Left renal pelvis (tissue), 4 donors: ENCODE measurements around the gene PLA2G15. TPM values are rescaled to one million over a fixed set of nuclear protein-coding genes. Genes with fewer than 3 reads are reported as not detected.
"Not testable (repeated sequence)": the region's sequence is repeated elsewhere in the genome, so short reads cannot be mapped to it uniquely, and the experiment has no call there.

Experiments used
- DNase-seq, 4 donors: peaks; one replicate each; pipeline ENCODE4 v3.0.0-alpha.2; 2013; ENCODE audit warnings: low read depth in 4 of 4, low spot score in 3 of 4
- polyA plus RNA-seq, 4 donors: library from polyadenylated mRNA; unstranded; fragments of 120-200 nt; gene quantifications; one replicate each; pipeline ENCODE4 v1.2.1, GENCODE V29; 2013; ENCODE audit not compliant: insufficient read length in 4 of 4

PLA2G15 gene
- polyA plus RNA-seq, 4 donors, result 19.0 to 27.4 (median 22.2) TPM

DNA sequence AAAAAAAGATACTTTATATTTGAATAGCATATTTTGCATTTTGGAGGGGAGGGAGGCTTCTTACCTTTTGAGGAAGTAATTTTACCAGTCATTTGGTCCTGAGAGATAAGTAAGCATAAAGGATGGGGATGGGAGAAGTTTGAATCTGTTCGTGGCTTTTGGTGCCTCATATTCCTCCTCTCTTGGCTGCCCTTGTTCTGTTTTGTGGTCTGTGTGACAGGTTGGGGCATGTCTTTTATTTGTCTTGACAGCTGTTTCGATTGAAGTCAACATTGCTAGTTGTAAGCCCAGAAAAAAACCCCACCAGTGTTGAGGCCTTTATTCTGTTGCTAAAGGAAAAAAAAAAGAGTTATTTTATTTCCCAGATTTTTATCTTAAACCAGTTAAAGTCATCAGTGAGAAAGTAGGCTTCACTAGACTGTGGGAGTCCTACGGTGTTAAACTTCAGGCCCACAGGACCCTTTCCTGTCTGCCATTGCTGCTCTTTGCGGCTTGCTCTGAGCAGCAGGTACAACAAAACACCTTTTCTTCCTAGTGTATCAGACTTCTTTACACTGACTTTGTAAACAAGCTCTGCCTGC, 30.5 kb downstream of the PLA2G15 start:
- no peak for DNase-seq

DNA sequence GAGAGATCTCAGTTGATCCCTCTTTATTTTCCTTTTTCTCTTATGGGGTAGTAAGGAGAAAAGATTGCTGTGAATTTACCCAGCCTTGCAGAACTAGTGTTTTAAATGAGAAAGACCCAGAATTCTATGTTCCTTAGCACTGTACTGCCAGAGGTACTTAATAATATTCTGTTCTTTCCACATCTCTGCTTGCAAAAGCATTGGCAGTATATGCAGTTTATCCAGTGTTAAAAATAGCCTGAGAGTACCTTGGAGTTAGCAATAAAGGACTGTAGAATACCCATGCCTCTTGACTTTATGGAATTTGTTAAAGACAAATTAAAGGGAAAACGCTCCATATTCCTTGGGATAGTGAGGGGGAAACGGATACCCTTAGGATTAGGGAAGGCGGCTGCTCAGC, 31.1 kb downstream of the PLA2G15 start:
- DNase-seq, result no peak

- no peak for DNase-seq
These were observed 34.8 kb downstream of the PLA2G15 start for GRCh38 chr16:68279726-68280558.

DNA sequence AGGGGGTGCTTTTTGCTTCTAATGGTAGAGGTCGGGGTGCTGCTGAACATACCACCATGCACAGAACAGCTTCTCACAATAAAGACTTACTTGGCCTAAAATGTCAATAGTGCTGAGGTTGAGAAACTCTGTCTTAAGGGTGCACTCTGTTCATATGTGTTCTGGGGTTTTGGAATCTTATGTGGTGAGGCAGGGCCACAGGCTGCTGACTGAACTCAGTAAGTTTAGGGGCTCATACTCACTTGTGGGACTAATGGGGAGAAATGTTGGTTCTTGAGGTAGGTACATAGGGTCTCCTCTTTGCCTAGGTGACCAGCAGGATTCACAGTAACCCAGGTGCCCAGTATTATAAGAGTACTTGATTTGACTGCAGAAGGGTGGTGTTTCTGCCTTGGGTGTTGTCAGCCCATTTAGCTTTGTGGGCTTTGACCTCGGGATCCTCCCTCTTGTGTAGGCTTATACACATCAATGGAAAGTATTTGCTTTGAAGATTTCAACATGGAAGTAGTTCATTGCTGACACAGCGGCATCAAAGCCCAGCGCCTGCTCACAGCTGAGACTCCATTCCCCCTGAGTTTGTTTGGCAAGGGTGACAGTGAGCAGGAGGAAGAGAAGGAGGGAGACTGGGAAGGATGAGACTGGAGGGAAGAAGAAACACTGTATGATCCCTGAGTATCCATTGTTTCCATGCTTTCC, 36.3 kb downstream of the PLA2G15 start:
- DNase-seq, result no peak

DNA sequence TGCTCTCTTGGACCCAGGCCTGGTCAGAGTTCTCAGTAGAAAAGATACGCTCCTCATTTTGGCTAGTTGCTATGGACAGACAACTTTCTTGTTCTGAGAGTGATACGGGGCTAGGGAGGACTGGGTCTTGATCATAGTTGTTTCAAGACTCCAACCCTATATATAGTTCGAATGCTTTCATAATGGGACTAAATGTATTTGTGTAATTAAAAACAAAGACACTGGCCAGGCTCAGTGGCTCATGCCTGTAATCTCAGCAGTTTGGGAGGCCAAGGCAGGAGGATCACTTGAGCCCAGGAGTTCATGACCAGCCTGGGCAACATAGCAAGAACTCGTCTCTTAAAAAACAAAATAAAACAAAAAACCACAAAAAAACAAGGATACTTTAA, 36.9 kb downstream of the PLA2G15 start:
- no peak for DNase-seq

DNA sequence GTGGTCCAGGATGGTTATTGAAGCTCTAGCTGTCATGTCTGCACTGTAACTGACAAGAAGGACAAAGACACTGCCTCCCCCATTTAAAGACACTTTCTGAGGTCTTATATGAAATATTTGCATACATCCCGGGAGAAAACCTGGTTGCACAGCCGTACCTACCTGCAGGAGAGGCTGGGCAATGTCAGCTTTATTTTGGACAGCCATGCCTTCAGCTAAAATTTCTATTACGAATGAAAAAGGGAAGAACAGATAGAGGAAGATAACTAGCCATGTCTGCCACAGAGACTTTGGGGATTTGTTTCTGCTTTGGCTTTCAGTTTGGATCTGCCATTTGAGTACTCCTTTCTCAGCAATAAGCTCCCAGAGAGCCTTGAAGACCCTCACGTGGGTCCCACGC, 38.2 kb downstream of the PLA2G15 start:
- no peak for DNase-seq

DNA sequence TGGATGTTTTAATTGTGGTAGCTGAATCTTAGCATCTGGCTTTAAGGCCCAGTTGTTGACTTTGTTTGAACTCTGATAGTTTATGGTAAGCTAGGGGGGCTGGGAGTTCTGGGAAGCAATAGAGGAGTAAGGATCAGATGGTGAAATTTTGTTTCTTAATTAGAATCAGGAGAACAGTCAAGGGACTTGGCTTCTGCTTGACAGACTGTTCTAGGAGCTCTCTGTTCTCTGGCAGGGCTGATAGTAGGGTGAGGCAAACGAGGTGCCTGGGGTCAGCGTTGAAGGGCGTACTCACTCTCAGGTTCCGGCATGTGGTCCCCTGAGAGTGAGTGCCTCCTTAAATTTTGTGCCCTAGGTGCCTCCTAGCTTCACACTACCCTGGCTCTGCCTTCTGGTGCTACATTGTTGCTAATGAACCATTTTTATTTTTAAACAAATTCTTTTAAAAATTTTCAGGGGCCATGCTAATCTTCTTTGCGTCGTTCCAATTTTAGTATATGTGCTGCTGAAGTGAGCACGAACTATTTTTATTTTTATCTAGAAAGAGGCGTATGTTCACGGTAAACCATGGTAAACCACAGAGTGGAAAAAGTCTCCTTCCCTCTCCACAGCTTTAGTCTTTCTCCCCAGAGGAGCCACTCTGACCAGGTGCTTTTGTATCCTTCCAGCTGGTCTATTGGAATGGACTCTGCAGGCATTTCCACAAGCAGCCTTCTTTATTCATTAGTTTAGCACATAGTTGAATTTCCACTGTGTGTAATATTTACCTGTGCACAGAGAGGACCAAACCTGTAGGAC, 38.8 kb downstream of the PLA2G15 start:
- no peak for DNase-seq

DNA sequence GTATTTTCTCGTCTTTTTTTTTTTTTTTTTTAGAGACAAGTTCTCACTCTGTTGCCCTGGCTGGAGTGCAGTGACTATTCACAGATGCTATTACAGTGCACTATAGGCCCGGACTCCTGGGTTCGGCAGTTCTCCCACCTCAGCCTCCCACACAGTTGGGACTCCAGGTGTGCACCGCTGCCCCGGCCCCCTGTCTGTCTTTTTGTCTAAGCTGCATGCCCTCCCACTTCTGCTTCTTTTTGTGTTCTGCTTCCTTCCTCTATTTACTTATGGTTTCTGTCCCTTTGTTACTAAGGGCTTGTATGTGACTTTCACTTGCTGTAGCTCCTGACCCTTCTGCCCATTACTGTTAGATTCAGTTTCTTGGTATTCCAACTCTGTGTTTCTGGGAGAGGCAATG, 39.7 kb downstream of the PLA2G15 start:
- DNase-seq, result no peak

DNA sequence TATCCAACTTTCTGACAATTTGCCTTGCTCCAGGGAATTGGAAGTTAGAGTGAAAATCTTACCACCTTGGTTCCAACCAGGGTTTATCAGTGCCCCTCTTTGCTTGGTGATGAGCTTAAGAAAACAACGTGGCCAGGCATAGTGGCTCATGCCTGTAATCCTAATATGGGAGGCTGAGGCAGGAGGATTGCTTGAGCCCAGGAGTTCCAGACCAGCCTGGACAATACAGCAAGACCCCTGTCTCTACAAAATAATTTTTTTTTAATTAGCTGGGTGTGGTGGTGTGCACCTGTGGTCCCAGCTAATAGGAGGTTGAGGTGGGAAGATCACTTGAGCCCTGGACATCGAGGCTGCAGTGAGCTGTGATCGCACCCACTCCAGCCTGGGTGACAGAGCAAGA, 40.5 kb downstream of the PLA2G15 start:
- no peak for DNase-seq

DNA sequence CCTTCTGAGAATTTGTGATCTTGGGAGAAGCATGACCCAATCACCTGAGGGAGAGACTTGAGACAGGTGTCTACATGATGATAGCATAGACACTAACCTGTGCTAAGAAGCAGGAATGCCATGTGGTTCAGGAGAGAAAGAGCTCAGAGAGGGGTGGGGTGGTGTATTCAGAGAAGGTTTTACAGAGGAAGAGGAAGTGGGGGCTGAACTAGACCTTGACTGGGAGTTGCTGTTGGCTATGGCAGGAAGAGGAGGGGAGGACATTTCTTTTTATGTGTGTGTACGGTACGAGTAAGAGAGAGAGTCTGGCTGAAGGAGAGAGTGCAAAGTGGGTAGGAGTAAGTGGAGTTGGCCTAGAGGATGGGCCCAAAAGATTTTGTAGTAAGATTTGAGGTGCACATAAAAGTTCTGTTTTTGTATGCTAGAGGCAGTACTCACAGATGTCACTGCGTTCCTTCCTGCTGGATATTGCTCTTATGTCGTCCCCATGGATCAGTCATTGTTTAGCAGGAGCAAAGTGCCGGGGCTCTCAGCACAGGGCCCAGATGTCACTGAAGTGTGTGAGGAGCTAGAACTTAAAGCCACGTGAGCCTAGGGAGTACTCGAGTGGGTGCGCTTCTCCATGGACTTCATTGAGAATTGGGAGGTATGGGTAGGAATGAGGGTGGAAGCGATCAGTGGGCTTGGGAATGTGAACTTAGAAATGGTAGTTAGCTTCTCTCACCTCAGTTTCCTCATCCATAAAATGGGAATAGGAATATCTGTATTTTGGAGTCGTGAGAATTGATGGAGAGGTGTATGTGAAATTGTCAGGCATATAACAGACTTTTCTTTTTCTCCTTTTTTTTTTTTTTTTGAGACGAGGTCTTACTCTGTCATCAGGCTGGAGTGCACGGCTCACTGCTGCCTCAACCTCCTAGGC, 41.2 kb downstream of the PLA2G15 start:
- DNase-seq, result no peak

DNA sequence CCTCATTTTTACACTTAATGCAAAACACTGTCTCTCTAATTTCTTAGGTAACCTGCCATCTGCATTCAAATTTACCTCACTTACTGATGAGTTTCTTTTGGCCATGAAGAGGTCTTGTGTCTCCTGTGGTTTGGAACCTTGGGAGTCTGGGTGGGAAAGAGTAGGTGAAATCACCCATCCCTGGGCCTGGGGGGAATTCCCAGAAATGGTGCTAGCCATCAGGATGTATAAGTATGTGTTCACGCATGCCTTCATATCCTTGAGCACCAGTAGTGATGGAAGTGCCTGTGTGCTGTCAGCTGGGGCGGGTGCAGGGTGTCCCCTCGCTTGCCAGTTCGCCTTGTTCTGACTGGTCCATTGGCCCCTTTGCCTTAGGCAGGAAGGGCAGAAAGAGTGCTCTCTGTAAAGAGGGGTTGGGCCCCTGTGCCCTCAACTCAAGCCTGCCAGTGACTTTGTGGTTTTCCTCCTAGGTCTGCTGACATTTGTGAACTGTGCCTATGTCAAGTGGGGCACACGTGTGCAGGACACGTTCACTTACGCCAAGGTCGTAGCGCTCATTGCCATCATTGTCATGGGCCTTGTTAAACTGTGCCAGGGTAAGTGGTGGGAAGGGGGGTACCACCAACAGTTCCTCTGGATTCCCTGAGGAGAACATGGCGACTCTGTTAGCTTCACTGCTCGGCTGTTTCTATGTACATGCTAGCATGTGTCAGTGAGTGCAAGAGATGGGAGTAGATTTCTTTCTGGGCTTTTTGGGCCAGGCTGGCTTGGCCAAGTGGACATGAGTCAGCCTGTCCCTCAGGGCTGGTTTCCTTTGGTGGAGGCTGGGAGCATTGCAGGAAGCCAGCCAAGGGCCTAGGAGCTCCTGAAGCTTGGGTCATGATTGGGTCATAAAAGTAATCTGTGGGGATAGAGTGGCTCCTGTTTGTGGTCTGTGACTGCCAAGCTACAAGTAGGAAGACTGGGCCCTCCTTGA, 42.4 kb downstream of the PLA2G15 start:
- no peak for DNase-seq

GRCh38 chr16:68288252-68288650, 43.1 kb downstream of the PLA2G15 start:
- no peak for DNase-seq

GRCh38 chr16:68288796-68289195, 43.6 kb downstream of the PLA2G15 start:
- DNase-seq, result not testable (repeated sequence)

GRCh38 chr16:68289202-68289601, 44.0 kb downstream of the PLA2G15 start:
- no peak for DNase-seq

GRCh38 chr16:68289621-68290329, 44.6 kb downstream of the PLA2G15 start:
- DNase-seq, result no peak

- DNase-seq, result no peak
These were observed 45.3 kb downstream of the PLA2G15 start for GRCh38 chr16:68290450-68290849.

DNA sequence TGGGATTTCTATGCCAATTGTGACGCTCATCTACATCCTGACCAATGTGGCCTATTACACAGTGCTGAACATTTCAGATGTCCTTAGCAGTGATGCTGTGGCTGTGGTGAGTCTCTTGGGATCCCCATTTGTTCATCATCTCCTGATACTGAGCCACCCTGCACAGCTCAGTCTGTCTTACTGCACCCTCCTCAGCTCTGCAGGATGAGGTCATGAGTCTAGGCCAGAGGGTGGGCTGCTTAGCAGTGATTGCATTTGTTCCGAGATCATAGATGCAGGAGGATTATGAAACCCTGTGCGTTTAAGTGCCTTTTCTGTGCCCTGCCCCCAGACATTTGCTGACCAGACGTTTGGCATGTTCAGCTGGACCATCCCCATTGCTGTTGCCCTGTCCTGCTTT, 46.1 kb downstream of the PLA2G15 start:
- no peak for DNase-seq

DNA sequence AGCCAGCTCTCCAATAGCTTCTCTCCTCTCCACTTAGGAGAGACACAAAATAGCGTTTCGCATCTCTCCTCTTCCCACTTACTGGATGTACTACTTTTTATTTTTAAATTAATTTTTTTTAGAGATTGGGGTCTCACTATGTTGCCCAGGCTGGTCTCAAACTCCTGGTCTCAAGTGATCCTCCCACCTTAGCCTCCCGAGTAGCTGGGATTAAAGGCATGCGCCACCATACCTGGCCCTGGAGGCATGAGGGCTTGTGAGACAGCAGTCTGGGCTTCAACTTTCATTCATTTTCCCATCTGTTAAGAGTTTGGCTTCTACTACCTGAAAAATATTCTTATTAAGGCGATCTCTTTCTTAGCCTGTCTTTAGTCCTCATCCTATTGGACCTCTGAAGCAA, 47.3 kb downstream of the PLA2G15 start:
- no peak for DNase-seq
